ENCODE data around the gene POLR1F. TPM values are rescaled to one million over a fixed set of nuclear protein-coding genes. Genes with fewer than 3 reads are reported as not detected.

Gene POLR1F
- total and polyA plus RNA-seq, 2 of the 4 experiments (the other 2 are of a cell fraction): 6.8 to 16.1 TPM

DNA sequence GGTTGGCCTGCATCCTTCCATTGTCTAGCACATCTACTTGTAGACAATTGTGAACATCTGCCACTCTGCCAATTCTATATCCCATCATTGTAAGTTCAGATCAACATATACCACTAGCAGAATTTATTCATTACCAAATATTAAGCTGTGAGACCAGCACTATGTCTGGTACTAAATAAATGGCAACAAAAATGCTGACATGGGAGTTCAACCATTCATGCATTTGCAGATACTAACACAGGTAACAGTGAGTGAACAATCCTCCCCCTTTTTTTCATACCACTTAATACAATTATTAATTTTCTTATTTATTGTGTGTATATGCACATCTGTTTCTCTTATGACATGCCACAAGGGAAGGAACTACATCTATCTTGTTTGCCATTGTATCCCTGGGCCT is 11.9 kb downstream of the POLR1F start:
- Histone ChIP-seq H3K4me1 (ENCODE audit: control insufficient read depth, insufficient read depth, low read length) (no peaks in the 10 kb centered on the region), H4K91ac (ENCODE audit: insufficient read depth, low read depth, low read length) (no peak overlapping the region), H3K36me3 (ENCODE audit: control insufficient read depth, insufficient read depth, low read length) (peaks cover 4% of the 10 kb centered on the region; the same call in 1 of the 2 replicates), H2AK5ac (ENCODE audit: low read depth, low read length) (no peak overlapping the region), H3K9me3 (ENCODE audit: control insufficient read depth, insufficient read depth, low read length) (no peaks in the 10 kb centered on the region; the same call in 1 of the 2 replicates), H3K14ac (replicated peaks; ENCODE audit: low read depth, low read length) (no peak overlapping the region), H3K9me1 (ENCODE audit: insufficient read depth, low read length) (no peaks in the 10 kb centered on the region), H3K79me1 (ENCODE audit: low read depth in 1 of 2, low read length in 2 of 2) (peaks cover 4 to 6% of the 10 kb centered on the region in 2 experiments; a peak in 2 of 4 replicates), H3K56ac (ENCODE audit: extremely low read depth, insufficient read depth, low read length) (no peak overlapping the region), H2AFZ (replicated peaks; ENCODE audit: low read length, poor library complexity) (no peak overlapping the region), H3K4ac (ENCODE audit: low read depth, low read length) (no peak overlapping the region), H3K9ac (ENCODE audit: low read depth, low read length) (no peak overlapping the region), H3K23ac (ENCODE audit: low read depth, low read length) (no peak overlapping the region), H3K27me3 (ENCODE audit: control insufficient read depth, insufficient read depth, low read length) (no peaks in the 10 kb centered on the region), H2AK9ac (replicated peaks; ENCODE audit: low read depth, low read length, poor library complexity) (no peak overlapping the region), H4K5ac (ENCODE audit: low read depth, low read length) (no peak overlapping the region), H2BK15ac (ENCODE audit: low read depth, low read length) (no peak overlapping the region), H3K4me2 (ENCODE audit: low read depth, low read length) (no peak overlapping the region), H3K27ac (ENCODE audit: insufficient read depth, low read length) (no peak overlapping the region), H2BK5ac (ENCODE audit: low read depth, low read length, poor library complexity, severe bottlenecking) (no peak overlapping the region), H3K18ac (ENCODE audit: low read depth, low read length) (no peak overlapping the region), H2BK20ac (ENCODE audit: low read depth, low read length) (no peak overlapping the region), H3K4me3 (ENCODE audit: insufficient read depth, low read depth, low read length) (no peak overlapping the region), H2BK120ac (ENCODE audit: low read depth, low read length) (no peak overlapping the region), H4K8ac (ENCODE audit: low read depth in 2 of 2, low read length in 2 of 2) (no peak overlapping the region), H4K20me1 (ENCODE audit: insufficient read depth, low read length) (no peaks in the 10 kb centered on the region)
- DNase-seq: no peak
- CTCF ChIA-PET: no interaction called here
- no peak for ATAC-seq (ENCODE audit: low read depth)
- in situ Hi-C loops (cut with MboI; ENCODE audit: low sequenced_read_pairs) (no loop called here), intact Hi-C loops (cut with micrococcal nuclease) (no loop called here), dilution Hi-C loops (cut with HindIII; ENCODE audit: low sequenced_read_pairs, unreplicated experiment) (no loop called here)
- TF ChIP-seq RAD21 (IDR thresholded peaks at IDR 0.05; ENCODE audit: low read length): no peak
- no peak for TF ChIP-seq MXI1 (IDR thresholded peaks at IDR 0.05; ENCODE audit: borderline replicate concordance, low read depth, low read length)
- peak; percentile 52; the same call in 1 of the 2 replicates for TF ChIP-seq MAFK (IDR thresholded peaks at IDR 0.05; ENCODE audit: low read depth, low read length)
- no peak for TF ChIP-seq CHD1 (IDR thresholded peaks at IDR 0.05; ENCODE audit: low read depth, low read length)
- TSS peak; percentile 48 for BruUV-seq (replicated peaks)
- POLR2A ChIA-PET (ENCODE audit: unreplicated experiment): no interaction called here

Measured in IMR-90 (cell line).